ENCODE data around the gene SCAF1. TPM values are rescaled to one million over a fixed set of nuclear protein-coding genes. Genes with fewer than 3 reads are reported as not detected.
A peak's percentile ranks its signal among the peaks of the same experiment; 100 is the strongest.

SCAF1 gene
- total RNA-seq, 2 donors from 2014 or later: 84.8 to 94.5 TPM

- TF ChIP-seq CTCF (conservative IDR thresholded peaks at IDR 0.05): no peak
- Histone ChIP-seq H3K27me3 (ENCODE audit: control insufficient read depth, insufficient read depth, low read length, poor library complexity, severe bottlenecking) (no peaks in the 10 kb centered on the region), H3K27ac (ENCODE audit: low read depth, low read length) (no peak overlapping the region), H3K36me3 (ENCODE audit: control insufficient read depth, insufficient read depth, low read length) (peaks cover 57% of the 10 kb centered on the region), H3K4me1 (ENCODE audit: control insufficient read depth, insufficient read depth, low read length) (peaks cover 14% of the 10 kb centered on the region), H3K4me3 (ENCODE audit: low read length) (no peak overlapping the region), H3K9ac (ENCODE audit: extremely low read depth, low read length, poor library complexity, severe bottlenecking) (no peak overlapping the region), H3K9me3 (ENCODE audit: control insufficient read depth, low read length) (no peaks in the 10 kb centered on the region)
- Mint-ChIP-seq H3K36me3 (ENCODE audit: low read depth) (peaks cover 57% of the 10 kb centered on the region), H3K27ac (peak overlapping the region; percentile 44), H3K27me3 (ENCODE audit: insufficient read depth) (no peaks in the 10 kb centered on the region), H3K4me3 (no peak overlapping the region), H3K4me1 (peaks cover 19% of the 10 kb centered on the region), H3K9me3 (no peaks in the 10 kb centered on the region)
- 96 to 100% methylated on average over 8 to 18 of the region's 18 CpGs for WGBS, 2 experiments (ENCODE audit: insufficient coverage in 1 of 2, insufficient read length in 1 of 2)
- no peak for DNase-seq
These were observed 41.8 kb downstream of the SCAF1 start for GRCh38 chr19:49683814-49684250.

- peaks cover 57% of the 10 kb centered on the region for H3K36me3 Mint-ChIP-seq (ENCODE audit: low read depth)
- H3K9ac ChIP-seq (ENCODE audit: extremely low read depth, low read length, poor library complexity, severe bottlenecking): no peak overlapping the region
- peak; percentile 87 for DNase-seq
These were observed 42.4 kb downstream of the SCAF1 start for GRCh38 chr19:49684251-49684982.

GRCh38 chr19:49684983-49685553 is 43.1 kb downstream of the SCAF1 start:
- no peak for DNase-seq
- Histone ChIP-seq H3K27me3 (ENCODE audit: control insufficient read depth, insufficient read depth, low read length, poor library complexity, severe bottlenecking) (no peaks in the 10 kb centered on the region), H3K27ac (ENCODE audit: low read depth, low read length) (no peak overlapping the region), H3K9me3 (ENCODE audit: control insufficient read depth, low read length) (no peaks in the 10 kb centered on the region), H3K36me3 (ENCODE audit: control insufficient read depth, insufficient read depth, low read length) (peaks cover 57% of the 10 kb centered on the region), H3K9ac (ENCODE audit: extremely low read depth, low read length, poor library complexity, severe bottlenecking) (no peak overlapping the region), H3K4me3 (ENCODE audit: low read length) (no peak overlapping the region), H3K4me1 (ENCODE audit: control insufficient read depth, insufficient read depth, low read length) (peaks cover 8% of the 10 kb centered on the region)
- no peak overlapping the region for H3K4me3 Mint-ChIP-seq
- 97 to 100% methylated on average over 13 of the region's 13 CpGs for WGBS, 2 experiments (ENCODE audit: insufficient coverage in 1 of 2, insufficient read length in 1 of 2)
- peaks cover 57% of the 10 kb centered on the region for H3K36me3 Mint-ChIP-seq (ENCODE audit: low read depth)
- TF ChIP-seq CTCF (conservative IDR thresholded peaks at IDR 0.05): no peak
- H3K9me3 Mint-ChIP-seq: no peaks in the 10 kb centered on the region
- H3K4me1 Mint-ChIP-seq: peaks cover 16% of the 10 kb centered on the region
- peak overlapping the region; percentile 48 for H3K27ac Mint-ChIP-seq
- no peaks in the 10 kb centered on the region for H3K27me3 Mint-ChIP-seq (ENCODE audit: insufficient read depth)

More at GRCh38 chr19:49684251-49684982, 42.4 kb downstream of the SCAF1 start:
- Mint-ChIP-seq H3K27me3 (ENCODE audit: insufficient read depth) (no peaks in the 10 kb centered on the region), H3K9me3 (no peaks in the 10 kb centered on the region), H3K4me1 (peaks cover 21% of the 10 kb centered on the region), H3K4me3 (no peak overlapping the region), H3K27ac (peak overlapping the region; percentile 44)
- no peak overlapping the region for H3K4me3 ChIP-seq (ENCODE audit: low read length)
- H3K9me3 ChIP-seq (ENCODE audit: control insufficient read depth, low read length): no peaks in the 10 kb centered on the region
- peaks cover 10% of the 10 kb centered on the region for H3K4me1 ChIP-seq (ENCODE audit: control insufficient read depth, insufficient read depth, low read length)
- no peak overlapping the region for H3K27ac ChIP-seq (ENCODE audit: low read depth, low read length)
- WGBS, 2 experiments (ENCODE audit: insufficient coverage in 1 of 2, insufficient read length in 1 of 2): 92 to 94% methylated on average over 19 to 35 of the region's 35 CpGs
- H3K36me3 ChIP-seq (ENCODE audit: control insufficient read depth, insufficient read depth, low read length): peaks cover 57% of the 10 kb centered on the region
- no peaks in the 10 kb centered on the region for H3K27me3 ChIP-seq (ENCODE audit: control insufficient read depth, insufficient read depth, low read length, poor library complexity, severe bottlenecking)
- TF ChIP-seq CTCF (conservative IDR thresholded peaks at IDR 0.05): peak; percentile 74

Data from endodermal cell (in vitro differentiated cells).